Measurements from ENCODE around the gene ADAMTS6.

Gene ADAMTS6

GRCh38 chr5:65292196-65292595 is 189.5 kb downstream of the ADAMTS6 start:
- H3K4me3 ChIP-seq (ENCODE audit: low read depth in 1 of 2, low read length in 2 of 2), result no peak overlapping the region
- no peak overlapping the region for H3K27ac ChIP-seq (ENCODE audit: low read length)
- H3K4me2 ChIP-seq (ENCODE audit: insufficient read depth, low read length), result no peak overlapping the region
- H3K4me1 ChIP-seq (ENCODE audit: insufficient read depth, low read length), result no peaks in the 10 kb centered on the region
- no peaks in the 10 kb centered on the region for H4K20me1 ChIP-seq (ENCODE audit: insufficient read depth, low read length)
- TF ChIP-seq EZH2 (IDR thresholded peaks at IDR 0.05; ENCODE audit: borderline replicate concordance, low read depth, low read length, severe bottlenecking) (no peak), CTCF (IDR thresholded peaks at IDR 0.05; ENCODE audit: borderline replicate concordance, extremely low read depth, low read length, poor library complexity, severe bottlenecking) (no peak)
- no peaks in the 10 kb centered on the region for H3K79me2 ChIP-seq (ENCODE audit: insufficient read depth, low read length)
- no peaks in the 10 kb centered on the region for H3K36me3 ChIP-seq (ENCODE audit: insufficient read depth, low read length)
- no peaks in the 10 kb centered on the region for H3K27me3 ChIP-seq (ENCODE audit: insufficient read depth, low read length, poor library complexity)
- no peak overlapping the region for H3K9ac ChIP-seq (ENCODE audit: low read depth, low read length)
- H2AFZ ChIP-seq (ENCODE audit: low read depth, low read length), result no peak overlapping the region
- DNase-seq (no peak), ATAC-seq (ENCODE audit: insufficient read depth, low read depth) (no peak)
- H3K9me3 ChIP-seq (ENCODE audit: insufficient read depth, low read length, severe bottlenecking), result no peaks in the 10 kb centered on the region

- H3K9me3 ChIP-seq (ENCODE audit: insufficient read depth, low read length, severe bottlenecking), result no peaks in the 10 kb centered on the region
- ATAC-seq (ENCODE audit: insufficient read depth, low read depth) (no peak), DNase-seq (no peak)
- TF ChIP-seq CTCF (IDR thresholded peaks at IDR 0.05; ENCODE audit: borderline replicate concordance, extremely low read depth, low read length, poor library complexity, severe bottlenecking), result no peak
- no peak for TF ChIP-seq EZH2 (IDR thresholded peaks at IDR 0.05; ENCODE audit: borderline replicate concordance, low read depth, low read length, severe bottlenecking)
- H3K79me2 ChIP-seq (ENCODE audit: insufficient read depth, low read length), result no peaks in the 10 kb centered on the region
- no peak overlapping the region for H3K9ac ChIP-seq (ENCODE audit: low read depth, low read length)
- H3K36me3 ChIP-seq (ENCODE audit: insufficient read depth, low read length), result no peaks in the 10 kb centered on the region
- H4K20me1 ChIP-seq (ENCODE audit: insufficient read depth, low read length), result no peaks in the 10 kb centered on the region
- H3K4me3 ChIP-seq (ENCODE audit: low read depth in 1 of 2, low read length in 2 of 2), result no peak overlapping the region
- H3K4me1 ChIP-seq (ENCODE audit: insufficient read depth, low read length), result no peaks in the 10 kb centered on the region
- no peak overlapping the region for H3K27ac ChIP-seq (ENCODE audit: low read length)
- H3K4me2 ChIP-seq (ENCODE audit: insufficient read depth, low read length), result no peak overlapping the region
- H3K27me3 ChIP-seq (ENCODE audit: insufficient read depth, low read length, poor library complexity), result no peaks in the 10 kb centered on the region
- no peak overlapping the region for H2AFZ ChIP-seq (ENCODE audit: low read depth, low read length)
Measured at GRCh38 chr5:65290677-65291076, 191.0 kb downstream of the ADAMTS6 start.

- Histone ChIP-seq H3K9ac (ENCODE audit: low read depth, low read length) (no peak overlapping the region), H3K79me2 (ENCODE audit: insufficient read depth, low read length) (no peaks in the 10 kb centered on the region), H3K9me3 (ENCODE audit: insufficient read depth, low read length, severe bottlenecking) (no peaks in the 10 kb centered on the region), H2AFZ (ENCODE audit: low read depth, low read length) (no peak overlapping the region), H3K4me1 (ENCODE audit: insufficient read depth, low read length) (no peaks in the 10 kb centered on the region), H3K4me3 (ENCODE audit: low read depth in 1 of 2, low read length in 2 of 2) (no peak overlapping the region), H3K4me2 (ENCODE audit: insufficient read depth, low read length) (no peak overlapping the region), H3K36me3 (ENCODE audit: insufficient read depth, low read length) (no peaks in the 10 kb centered on the region), H3K27me3 (ENCODE audit: insufficient read depth, low read length, poor library complexity) (no peaks in the 10 kb centered on the region), H4K20me1 (ENCODE audit: insufficient read depth, low read length) (no peaks in the 10 kb centered on the region), H3K27ac (ENCODE audit: low read length) (no peak overlapping the region)
- DNase-seq (no peak), ATAC-seq (ENCODE audit: insufficient read depth, low read depth) (no peak)
- TF ChIP-seq CTCF (IDR thresholded peaks at IDR 0.05; ENCODE audit: borderline replicate concordance, extremely low read depth, low read length, poor library complexity, severe bottlenecking) (no peak), EZH2 (IDR thresholded peaks at IDR 0.05; ENCODE audit: borderline replicate concordance, low read depth, low read length, severe bottlenecking) (no peak)
Measured at GRCh38 chr5:65288657-65289056, 193.1 kb downstream of the ADAMTS6 start.

GRCh38 chr5:65279603-65280002 is 202.1 kb downstream of the ADAMTS6 start:
- Histone ChIP-seq H3K9me3 (ENCODE audit: insufficient read depth, low read length, severe bottlenecking) (no peaks in the 10 kb centered on the region), H3K27me3 (ENCODE audit: insufficient read depth, low read length, poor library complexity) (no peaks in the 10 kb centered on the region), H4K20me1 (ENCODE audit: insufficient read depth, low read length) (no peaks in the 10 kb centered on the region), H3K4me2 (ENCODE audit: insufficient read depth, low read length) (no peak overlapping the region), H3K79me2 (ENCODE audit: insufficient read depth, low read length) (no peaks in the 10 kb centered on the region), H3K9ac (ENCODE audit: low read depth, low read length) (no peak overlapping the region), H3K4me1 (ENCODE audit: insufficient read depth, low read length) (no peaks in the 10 kb centered on the region), H3K27ac (ENCODE audit: low read length) (no peak overlapping the region), H2AFZ (ENCODE audit: low read depth, low read length) (no peak overlapping the region), H3K4me3 (ENCODE audit: low read depth in 1 of 2, low read length in 2 of 2) (no peak overlapping the region), H3K36me3 (ENCODE audit: insufficient read depth, low read length) (no peaks in the 10 kb centered on the region)
- no peak for TF ChIP-seq CTCF (IDR thresholded peaks at IDR 0.05; ENCODE audit: borderline replicate concordance, extremely low read depth, low read length, poor library complexity, severe bottlenecking)
- no peak for TF ChIP-seq EZH2 (IDR thresholded peaks at IDR 0.05; ENCODE audit: borderline replicate concordance, low read depth, low read length, severe bottlenecking)
- DNase-seq (no peak), ATAC-seq (ENCODE audit: insufficient read depth, low read depth) (no peak)
